Right cardiac atrium (tissue), 5 donors: ENCODE data around the gene CLEC2B. TPM values are rescaled to one million over a fixed set of nuclear protein-coding genes. Genes with fewer than 3 reads are reported as not detected.
A peak's percentile ranks its signal among the peaks of the same experiment; 100 is the strongest.

ENCODE experiments used
- ATAC-seq, 2 donors: fragments of 200-7000 bp; cut with Tn5 transposase; one replicate each; pipeline versions ENCODE4 v1.8.0 to v1.9.1; 2020; ENCODE audit warnings: moderate library complexity in 2 of 2, mild to moderate bottlenecking in 1 of 2
- DNase-seq, 3 donors: peaks; one replicate each; pipeline ENCODE4 v3.0.0-alpha.2; 2020
- H3K27ac ChIP-seq: one replicate; pipeline ENCODE4 v1.5.1; 2013; ENCODE audit warnings: mild to moderate bottlenecking, low read length, control low read depth, moderate library complexity
- H3K27me3 ChIP-seq: one replicate; pipeline ENCODE4 v1.6.1; 2013; ENCODE audit not compliant: control insufficient read depth, insufficient read depth
- H3K4me1 ChIP-seq: one replicate; pipeline ENCODE4 v1.6.1; 2013; ENCODE audit warnings: low read length; ENCODE audit not compliant: control insufficient read depth, insufficient read depth
- H3K4me3 ChIP-seq: one replicate; pipeline ENCODE4 v1.5.1; 2013; ENCODE audit warnings: low read length, control low read depth
- H3K9me3 ChIP-seq: one replicate; pipeline ENCODE4 v1.6.1; 2013; ENCODE audit warnings: low read length; ENCODE audit not compliant: control insufficient read depth
- WGBS: extraction: QIAGEN DNeasy Blood & Tissue Kit; methylation state at CpG from one replicate; pipeline ENCODE4 v1.1.7; 2013; 5-methylcytosine and 5-hydroxymethylcytosine counted together
- intact Hi-C, 4 donors: fragments of 100-400 bp; cut with DNase I; formaldehyde crosslinking; loops; one replicate each; pipeline versions ENCODE4 v1.11.0 to v1.14.0; 2022 to 2023
- long read RNA-seq, 4 donors: library from polyadenylated mRNA; unstranded; transcript quantifications; one replicate each; pipeline ENCODE4 v2.0.0, GENCODE V29; 2020 to 2021
- polyA plus RNA-seq: library from polyadenylated mRNA; stranded (reverse); fragments of 200-250 nt; gene quantifications from one replicate; pipeline ENCODE4 v1.2.3, GENCODE V29; 2013
- total RNA-seq, 4 donors: library from RNA; stranded (reverse); fragmentation: NEBNext Ultra II Directional; extraction: Animal tissue kit (Norgen Biotek cat#: 25700); gene quantifications; one replicate each; pipeline ENCODE4 v1.2.1, GENCODE V29; 2021
- donor health status: healthy with polysubstance abuse.
- donor health status: DM: no; HTN: yes; CAD: no.
- donor health status: DM: no; HTN: no; CAD: no.
- donor health status: DM: no; HTN: yes; CAD: no; lungs with severe emphysema.
- donor health status: DM: yes; HTN: yes; CAD: no.

Gene CLEC2B
- total RNA-seq: 1 to 10 TPM; 3.7 to 7.2 (median 5.1) TPM
- polyA plus RNA-seq: 5.0 TPM
- long read RNA-seq, donor 1, partial matches to known transcripts: 1 of 1 reads
- long read RNA-seq, donor 1, other reads (novel, unspliced or antisense): 0 of 1 reads
- long read RNA-seq, donor 2, partial matches to known transcripts: 0 of 1 reads
- long read RNA-seq, donor 2, other reads (novel, unspliced or antisense): 0 of 1 reads
- long read RNA-seq, donor 3, transcript CLEC2B-201 (5 exons, 1,700 nt): major isoform, 5 of 6 reads
- long read RNA-seq, donor 3, partial matches to known transcripts: 0 of 6 reads
- long read RNA-seq, donor 3, other reads (novel, unspliced or antisense): 1 of 6 reads
- long read RNA-seq, donor 4, partial matches to known transcripts: 0 of 2 reads
- long read RNA-seq, donor 4, other reads (novel, unspliced or antisense): 0 of 2 reads

DNA sequence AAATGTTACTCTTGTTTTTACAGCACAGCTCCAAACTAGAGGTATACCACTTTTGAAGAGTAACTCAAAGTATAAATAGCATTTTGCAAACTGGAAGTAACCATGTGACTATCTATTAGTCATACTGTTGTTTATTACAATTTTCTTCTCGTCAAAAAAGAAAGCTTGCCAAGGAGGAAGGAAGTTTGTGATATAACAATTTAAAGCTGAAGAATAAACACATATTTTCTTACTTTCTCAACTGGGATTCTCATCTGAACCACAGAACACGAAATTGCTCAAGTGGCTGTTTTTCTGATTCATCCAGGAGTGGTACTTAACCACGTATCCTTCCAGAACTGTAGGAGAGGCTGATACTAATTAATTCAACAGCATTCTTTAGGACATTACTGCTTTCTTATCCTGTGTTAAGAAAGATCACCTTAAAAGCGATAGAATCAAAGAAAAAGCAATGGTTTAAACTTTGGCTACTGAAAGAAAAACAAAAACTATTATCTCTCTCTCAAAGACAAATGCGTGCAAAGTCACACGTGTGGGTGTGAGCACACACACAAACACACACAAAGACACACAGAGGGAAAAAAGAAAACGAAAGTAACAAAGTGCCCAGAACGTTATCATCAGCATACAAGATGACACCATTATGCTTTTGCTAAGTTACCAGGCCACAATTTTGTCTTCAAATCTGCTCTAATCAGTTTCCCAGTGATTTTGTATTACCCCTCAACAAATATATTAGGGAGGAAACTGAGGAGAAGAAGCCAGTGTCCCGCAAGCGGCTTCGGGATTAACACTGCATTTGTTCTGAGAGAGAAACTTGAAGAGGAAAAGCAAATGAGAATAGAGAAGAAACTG lies at the start of gene CLEC2B:
Gene CLEC2B (minus strand): TSS at position 48 of the 855 bp plus-strand sequence.
- Histone ChIP-seq H3K4me3 (peak within 1 kb of the TSS; percentile 87), H3K27ac (peak within 1 kb of the TSS; percentile 97), H3K9me3 (no peaks in the 10 kb centered on the region), H3K27me3 (no peaks in the 10 kb centered on the region), H3K4me1 (no peaks in the 10 kb centered on the region)
- 13% methylated on average over 11 of the region's 11 CpGs for WGBS
- intact Hi-C loops: no loop called here
- DNase-seq: no peak
- ATAC-seq: peak; percentile 66 to 83

- H3K9me3 ChIP-seq: no peaks in the 10 kb centered on the region
- ATAC-seq (no peak), DNase-seq (no peak)
- no peaks in the 10 kb centered on the region for H3K4me1 ChIP-seq
- no peak overlapping the region for H3K27ac ChIP-seq
- H3K27me3 ChIP-seq: no peaks in the 10 kb centered on the region
- intact Hi-C loops: no loop called here
- H3K4me3 ChIP-seq: no peak overlapping the region
Observed at GRCh38 chr12:9911708-9912107, 42.6 kb upstream of the CLEC2B start.

DNA sequence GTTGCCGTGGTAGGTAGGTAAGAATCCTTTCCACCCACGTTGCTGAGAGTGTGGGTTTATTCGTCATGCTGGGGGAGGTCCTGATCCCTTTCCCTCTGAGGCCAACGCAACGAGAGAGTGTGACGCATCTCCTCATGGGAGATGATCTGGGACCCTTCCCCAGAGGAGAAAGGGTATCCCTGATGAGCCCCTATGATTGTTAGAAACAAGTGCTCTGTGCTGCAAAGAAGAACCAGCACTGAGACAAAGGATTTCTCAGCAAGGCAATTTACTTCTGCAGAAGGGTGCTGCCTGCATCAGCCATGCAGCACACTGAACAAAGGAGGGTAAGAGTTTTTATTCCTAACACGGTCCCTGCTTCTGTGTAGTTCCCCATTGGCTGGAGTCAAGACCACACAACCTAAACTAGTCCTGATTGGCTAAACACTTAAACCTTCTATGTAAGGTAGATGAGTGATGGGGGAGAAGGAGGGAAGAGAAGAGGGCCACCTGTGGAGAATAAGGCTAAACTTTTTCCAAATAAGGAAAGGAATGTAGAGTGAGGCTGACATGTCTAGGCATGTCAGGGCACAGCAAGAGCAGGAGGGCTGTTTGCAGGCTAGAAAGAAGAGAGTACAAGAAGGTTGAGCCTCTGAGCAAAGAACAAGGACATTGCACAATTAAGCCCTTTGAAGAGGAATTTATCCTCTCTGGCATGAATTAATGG lies 41.7 kb upstream of the CLEC2B start:
- Histone ChIP-seq H3K27ac (no peak overlapping the region), H3K27me3 (no peaks in the 10 kb centered on the region), H3K4me3 (no peak overlapping the region), H3K4me1 (no peaks in the 10 kb centered on the region), H3K9me3 (no peaks in the 10 kb centered on the region)
- intact Hi-C loops: no loop called here
- ATAC-seq: no peak
- DNase-seq: no peak
- 84% methylated on average over 7 of the region's 7 CpGs for WGBS

GRCh38 chr12:9909724-9910123 lies 40.6 kb upstream of the CLEC2B start:
- Histone ChIP-seq H3K9me3 (no peaks in the 10 kb centered on the region), H3K4me1 (no peaks in the 10 kb centered on the region), H3K27ac (no peak overlapping the region), H3K27me3 (no peaks in the 10 kb centered on the region), H3K4me3 (no peak overlapping the region)
- ATAC-seq (no peak), DNase-seq (no peak)
- intact Hi-C loops: loop anchor here in 1 of 4 donors (10.0 kb wide), 1 partner anchor 95 kb away; no protein-coding TSS in a partner anchor

DNA sequence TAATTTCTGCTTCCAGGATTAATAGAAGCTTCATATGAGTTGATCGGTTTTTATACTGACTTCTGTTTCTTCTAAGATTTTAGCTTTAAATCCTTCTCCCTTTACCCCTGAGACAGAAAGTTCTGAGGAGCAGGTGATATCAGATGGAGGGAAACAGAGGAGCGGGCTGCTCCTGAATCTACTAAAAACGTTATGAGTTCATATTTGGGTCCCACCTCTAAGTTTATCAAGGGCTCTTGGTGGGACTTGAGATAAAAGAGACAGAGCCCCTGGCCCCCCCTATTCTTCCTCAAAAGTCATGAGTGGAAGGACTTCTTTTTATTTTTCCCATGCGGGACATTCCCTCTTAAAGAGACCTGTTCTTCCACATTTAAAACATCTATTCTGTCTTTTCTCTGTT lies 39.2 kb upstream of the CLEC2B start:
- Histone ChIP-seq H3K27ac (no peak overlapping the region), H3K4me3 (no peak overlapping the region), H3K4me1 (no peaks in the 10 kb centered on the region), H3K9me3 (no peaks in the 10 kb centered on the region), H3K27me3 (no peaks in the 10 kb centered on the region)
- 90% methylated on average over 4 of the region's 4 CpGs for WGBS
- ATAC-seq (no peak), DNase-seq (no peak)
- intact Hi-C loops: loop anchor here in 1 of 4 donors (10.0 kb wide), 1 partner anchor 94 kb away; no protein-coding TSS in a partner anchor

DNA sequence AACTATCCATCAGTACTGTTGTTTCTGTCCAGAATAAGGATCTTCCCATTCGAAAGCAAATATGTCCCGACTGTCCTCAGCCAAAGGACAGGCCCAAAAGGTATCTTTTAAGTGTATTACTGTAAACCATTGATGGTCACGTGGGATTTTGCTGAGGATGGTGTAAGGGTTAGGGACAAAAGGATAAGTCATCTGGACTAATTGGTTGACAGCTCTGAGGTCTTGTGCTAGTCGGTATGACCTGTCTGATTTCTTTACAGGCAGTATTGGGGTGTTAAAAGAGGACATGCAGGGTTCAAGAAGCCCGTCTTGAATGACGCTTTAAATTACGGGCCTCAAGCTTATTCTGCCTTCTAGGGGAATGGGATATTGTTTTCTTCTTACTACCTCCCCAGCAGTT lies 38.6 kb upstream of the CLEC2B start:
- H3K9me3 ChIP-seq: no peaks in the 10 kb centered on the region
- ATAC-seq: no peak
- WGBS: 90% methylated on average over 7 of the region's 7 CpGs
- no peaks in the 10 kb centered on the region for H3K4me1 ChIP-seq
- no peak overlapping the region for H3K4me3 ChIP-seq
- no peaks in the 10 kb centered on the region for H3K27me3 ChIP-seq
- no peak overlapping the region for H3K27ac ChIP-seq
- intact Hi-C loops: loop anchor here in 1 of 4 donors (10.0 kb wide), 1 partner anchor 93 kb away; no protein-coding TSS in a partner anchor
- DNase-seq: no peak

GRCh38 chr12:9906873-9907272 lies 37.7 kb upstream of the CLEC2B start:
- WGBS: 76% methylated on average over 2 of the region's 2 CpGs
- no peaks in the 10 kb centered on the region for H3K9me3 ChIP-seq
- intact Hi-C loops: loop anchor here in 1 of 4 donors (10.0 kb wide), 1 partner anchor 92 kb away; no protein-coding TSS in a partner anchor

GRCh38 chr12:9902539-9903228 lies 33.5 kb upstream of the CLEC2B start:
- Histone ChIP-seq H3K27me3 (no peaks in the 10 kb centered on the region), H3K9me3 (no peaks in the 10 kb centered on the region), H3K4me1 (no peaks in the 10 kb centered on the region), H3K27ac (no peak overlapping the region), H3K4me3 (no peak overlapping the region)
- no peak for DNase-seq
- intact Hi-C loops: loop anchor here in 1 of 4 donors (10.0 kb wide), 1 partner anchor 88 kb away; no protein-coding TSS in a partner anchor
- WGBS: 85% methylated on average over 7 of the region's 7 CpGs
- no peak for ATAC-seq

More at GRCh38 chr12:9906873-9907272, 37.7 kb upstream of the CLEC2B start:
- ATAC-seq: no peak
- Histone ChIP-seq H3K27ac (no peak overlapping the region), H3K4me1 (no peaks in the 10 kb centered on the region), H3K4me3 (no peak overlapping the region), H3K27me3 (no peaks in the 10 kb centered on the region)
- DNase-seq: no peak

- Histone ChIP-seq H3K27ac (no peak overlapping the region), H3K27me3 (no peaks in the 10 kb centered on the region), H3K4me1 (no peaks in the 10 kb centered on the region), H3K9me3 (no peaks in the 10 kb centered on the region), H3K4me3 (no peak overlapping the region)
- DNase-seq (no peak), ATAC-seq (no peak)
- intact Hi-C loops: loop anchor here in 1 of 4 donors (10.0 kb wide), 1 partner anchor 86 kb away; no protein-coding TSS in a partner anchor
- 86% methylated on average over 2 of the region's 2 CpGs for WGBS
Observed at GRCh38 chr12:9900930-9901329, 31.8 kb upstream of the CLEC2B start.

GRCh38 chr12:9899209-9899608 lies 30.1 kb upstream of the CLEC2B start:
- Histone ChIP-seq H3K4me3 (no peak overlapping the region), H3K4me1 (no peaks in the 10 kb centered on the region), H3K27me3 (no peaks in the 10 kb centered on the region), H3K9me3 (no peaks in the 10 kb centered on the region), H3K27ac (no peak overlapping the region)
- intact Hi-C loops: no loop called here
- ATAC-seq (no peak), DNase-seq (no peak)
- WGBS: 95% methylated on average over 2 of the region's 2 CpGs
